Measurements from ENCODE around the gene STK24.

Gene STK24

GRCh38 chr13:98556968-98557631 is 19.8 kb downstream of the STK24 start:
- Histone ChIP-seq H3K4me1 (ENCODE audit: control insufficient read depth in 1 of 2, insufficient read depth in 2 of 2, low read length in 2 of 2) (peaks cover 35 to 41% of the 10 kb centered on the region in 2 donors), H3K4me3 (ENCODE audit: low read depth in 1 of 2, low read length in 2 of 2) (no peak overlapping the region), H3K36me3 (ENCODE audit: control insufficient read depth in 1 of 2, insufficient read depth in 2 of 2, low read length in 2 of 2) (peaks cover 0 to 3% of the 10 kb centered on the region in 2 donors), H3K27ac (ENCODE audit: low read depth, low read length) (no peak overlapping the region), H3K9me3 (ENCODE audit: control insufficient read depth in 1 of 2, low read length in 2 of 2) (no peaks in the 10 kb centered on the region), H3K9ac (ENCODE audit: low read depth in 1 of 2, low read length in 2 of 2) (peak overlapping the region in 1 of 2 donors; percentile 60), H3K27me3 (ENCODE audit: control insufficient read depth in 1 of 2, insufficient read depth in 2 of 2, low read length in 2 of 2) (no peaks in the 10 kb centered on the region)

GRCh38 chr13:98556142-98556816 is 20.6 kb downstream of the STK24 start:
- no peak overlapping the region for H3K4me3 ChIP-seq (ENCODE audit: low read depth in 1 of 2, low read length in 2 of 2)
- H3K27me3 ChIP-seq (ENCODE audit: control insufficient read depth in 1 of 2, insufficient read depth in 2 of 2, low read length in 2 of 2): no peaks in the 10 kb centered on the region
- H3K27ac ChIP-seq (ENCODE audit: low read depth, low read length): no peak overlapping the region
- no peaks in the 10 kb centered on the region for H3K9me3 ChIP-seq (ENCODE audit: control insufficient read depth in 1 of 2, low read length in 2 of 2)
- peaks cover 32 to 34% of the 10 kb centered on the region in 2 donors for H3K4me1 ChIP-seq (ENCODE audit: control insufficient read depth in 1 of 2, insufficient read depth in 2 of 2, low read length in 2 of 2)
- H3K9ac ChIP-seq (ENCODE audit: low read depth in 1 of 2, low read length in 2 of 2): peak overlapping the region; percentile 25 to 41
- H3K36me3 ChIP-seq (ENCODE audit: control insufficient read depth in 1 of 2, insufficient read depth in 2 of 2, low read length in 2 of 2): peaks cover 0 to 6% of the 10 kb centered on the region in 2 donors

- H3K4me1 ChIP-seq (ENCODE audit: control insufficient read depth in 1 of 2, insufficient read depth in 2 of 2, low read length in 2 of 2): peaks cover 25 to 27% of the 10 kb centered on the region in 2 donors
- peaks cover 0 to 23% of the 10 kb centered on the region in 2 donors for H3K36me3 ChIP-seq (ENCODE audit: control insufficient read depth in 1 of 2, insufficient read depth in 2 of 2, low read length in 2 of 2)
- no peak overlapping the region for H3K4me3 ChIP-seq (ENCODE audit: low read depth in 1 of 2, low read length in 2 of 2)
- no peaks in the 10 kb centered on the region for H3K9me3 ChIP-seq (ENCODE audit: control insufficient read depth in 1 of 2, low read length in 2 of 2)
- no peak overlapping the region for H3K27ac ChIP-seq (ENCODE audit: low read depth, low read length)
- H3K27me3 ChIP-seq (ENCODE audit: control insufficient read depth in 1 of 2, insufficient read depth in 2 of 2, low read length in 2 of 2): no peaks in the 10 kb centered on the region
- H3K9ac ChIP-seq (ENCODE audit: low read depth in 1 of 2, low read length in 2 of 2): no peak overlapping the region
Observed at GRCh38 chr13:98549728-98550317, 27.1 kb downstream of the STK24 start.

- peaks cover 28 to 31% of the 10 kb centered on the region in 2 donors for H3K4me1 ChIP-seq (ENCODE audit: control insufficient read depth in 1 of 2, insufficient read depth in 2 of 2, low read length in 2 of 2)
- H3K9me3 ChIP-seq (ENCODE audit: control insufficient read depth in 1 of 2, low read length in 2 of 2): no peaks in the 10 kb centered on the region
- no peak overlapping the region for H3K27ac ChIP-seq (ENCODE audit: low read depth, low read length)
- no peaks in the 10 kb centered on the region for H3K27me3 ChIP-seq (ENCODE audit: control insufficient read depth in 1 of 2, insufficient read depth in 2 of 2, low read length in 2 of 2)
- H3K9ac ChIP-seq (ENCODE audit: low read depth in 1 of 2, low read length in 2 of 2): no peak overlapping the region
- peaks cover 0 to 23% of the 10 kb centered on the region in 2 donors for H3K36me3 ChIP-seq (ENCODE audit: control insufficient read depth in 1 of 2, insufficient read depth in 2 of 2, low read length in 2 of 2)
- no peak overlapping the region for H3K4me3 ChIP-seq (ENCODE audit: low read depth in 1 of 2, low read length in 2 of 2)
Observed at GRCh38 chr13:98549006-98549727, 27.7 kb downstream of the STK24 start.

DNA sequence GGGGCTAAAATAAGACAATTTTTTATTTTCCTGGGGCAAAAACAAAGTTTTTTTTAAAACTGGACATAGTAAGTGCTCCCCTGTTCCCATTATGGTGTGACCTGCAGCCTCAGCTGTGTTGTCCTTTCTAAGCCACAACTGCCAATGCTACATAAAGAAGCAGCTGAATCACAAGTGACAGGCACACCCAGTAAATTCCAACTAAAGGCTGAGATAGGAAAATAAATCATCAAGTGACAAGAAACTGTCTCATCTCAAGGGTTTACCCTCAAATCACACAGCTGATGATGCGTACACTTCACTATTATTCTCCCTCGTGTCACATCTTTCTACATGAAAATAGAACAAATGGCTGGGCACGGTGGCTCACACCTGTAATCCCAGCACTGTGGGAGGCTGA is 28.7 kb downstream of the STK24 start:
- Histone ChIP-seq H3K9me3 (ENCODE audit: control insufficient read depth in 1 of 2, low read length in 2 of 2) (no peaks in the 10 kb centered on the region), H3K4me3 (ENCODE audit: low read depth in 1 of 2, low read length in 2 of 2) (no peak overlapping the region), H3K4me1 (ENCODE audit: control insufficient read depth in 1 of 2, insufficient read depth in 2 of 2, low read length in 2 of 2) (peaks cover 37 to 40% of the 10 kb centered on the region in 2 donors), H3K27me3 (ENCODE audit: control insufficient read depth in 1 of 2, insufficient read depth in 2 of 2, low read length in 2 of 2) (no peaks in the 10 kb centered on the region), H3K9ac (ENCODE audit: low read depth in 1 of 2, low read length in 2 of 2) (no peak overlapping the region), H3K36me3 (ENCODE audit: control insufficient read depth in 1 of 2, insufficient read depth in 2 of 2, low read length in 2 of 2) (peaks cover 0 to 23% of the 10 kb centered on the region in 2 donors), H3K27ac (ENCODE audit: low read depth, low read length) (no peak overlapping the region)

DNA sequence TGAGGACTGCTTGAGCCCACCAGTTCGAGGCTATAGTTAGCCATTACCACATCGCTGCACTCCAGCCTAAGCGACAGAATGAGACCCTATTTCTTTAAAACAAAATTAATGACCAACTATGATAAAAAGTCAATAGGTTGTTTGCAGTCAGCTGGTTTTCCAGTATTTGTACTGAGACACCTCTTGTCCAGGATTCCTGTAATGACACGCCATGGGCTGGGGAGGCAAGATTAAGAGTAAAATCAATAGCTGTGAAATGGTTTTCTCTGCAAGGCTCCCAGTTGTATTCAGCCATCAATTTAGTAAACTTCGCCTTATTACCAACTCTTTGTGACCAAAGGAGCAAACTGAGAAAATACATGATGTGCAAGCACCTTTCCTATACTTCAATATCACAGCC is 29.5 kb downstream of the STK24 start:
- no peak overlapping the region for H3K9ac ChIP-seq (ENCODE audit: low read depth in 1 of 2, low read length in 2 of 2)
- H3K4me1 ChIP-seq (ENCODE audit: control insufficient read depth in 1 of 2, insufficient read depth in 2 of 2, low read length in 2 of 2): peaks cover 41 to 45% of the 10 kb centered on the region in 2 donors
- no peaks in the 10 kb centered on the region for H3K27me3 ChIP-seq (ENCODE audit: control insufficient read depth in 1 of 2, insufficient read depth in 2 of 2, low read length in 2 of 2)
- H3K9me3 ChIP-seq (ENCODE audit: control insufficient read depth in 1 of 2, low read length in 2 of 2): no peaks in the 10 kb centered on the region
- no peak overlapping the region for H3K4me3 ChIP-seq (ENCODE audit: low read depth in 1 of 2, low read length in 2 of 2)
- H3K27ac ChIP-seq (ENCODE audit: low read depth, low read length): no peak overlapping the region
- H3K36me3 ChIP-seq (ENCODE audit: control insufficient read depth in 1 of 2, insufficient read depth in 2 of 2, low read length in 2 of 2): peaks cover 0 to 20% of the 10 kb centered on the region in 2 donors

- Histone ChIP-seq H3K9me3 (ENCODE audit: control insufficient read depth in 1 of 2, low read length in 2 of 2) (no peaks in the 10 kb centered on the region), H3K36me3 (ENCODE audit: control insufficient read depth in 1 of 2, insufficient read depth in 2 of 2, low read length in 2 of 2) (peaks cover 0 to 17% of the 10 kb centered on the region in 2 donors), H3K27me3 (ENCODE audit: control insufficient read depth in 1 of 2, insufficient read depth in 2 of 2, low read length in 2 of 2) (no peaks in the 10 kb centered on the region), H3K4me3 (ENCODE audit: low read depth in 1 of 2, low read length in 2 of 2) (no peak overlapping the region), H3K27ac (ENCODE audit: low read depth, low read length) (no peak overlapping the region), H3K4me1 (ENCODE audit: control insufficient read depth in 1 of 2, insufficient read depth in 2 of 2, low read length in 2 of 2) (peaks cover 50 to 51% of the 10 kb centered on the region in 2 donors), H3K9ac (ENCODE audit: low read depth in 1 of 2, low read length in 2 of 2) (no peak overlapping the region)
Observed at GRCh38 chr13:98546402-98546801, 30.5 kb downstream of the STK24 start.

DNA sequence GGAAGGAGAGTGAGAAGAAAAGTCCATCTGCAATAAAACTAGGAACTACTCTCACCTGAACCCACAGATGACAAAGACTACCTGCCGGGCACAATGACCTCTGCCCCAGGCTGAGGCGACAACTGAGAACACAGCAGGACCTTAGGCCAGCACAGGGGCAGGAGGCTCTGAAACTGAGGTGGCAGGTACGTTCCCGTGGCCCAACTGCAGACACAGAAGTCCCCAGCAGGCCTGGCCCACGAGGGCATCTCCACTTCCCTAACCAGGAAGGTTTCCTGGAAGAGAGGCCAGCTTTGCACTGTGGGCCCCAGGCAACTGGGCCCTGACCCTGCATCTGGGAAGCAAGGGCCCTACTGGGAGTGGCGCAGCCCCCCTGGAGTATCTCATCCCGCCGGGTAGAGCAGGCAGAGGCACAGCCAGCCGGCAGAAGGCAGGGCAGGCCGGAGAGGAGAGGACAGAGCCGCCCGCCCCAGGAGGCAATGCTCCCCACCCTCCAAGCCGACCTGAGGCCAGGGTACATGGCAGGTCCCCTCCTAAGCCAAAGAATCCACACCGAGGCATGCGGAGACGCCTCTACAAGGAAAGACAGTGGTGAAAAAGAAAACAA is 32.7 kb downstream of the STK24 start:
- H3K4me3 ChIP-seq (ENCODE audit: low read depth in 1 of 2, low read length in 2 of 2): no peak overlapping the region
- H3K4me1 ChIP-seq (ENCODE audit: control insufficient read depth in 1 of 2, insufficient read depth in 2 of 2, low read length in 2 of 2): peaks cover 54 to 55% of the 10 kb centered on the region in 2 donors
- no peaks in the 10 kb centered on the region for H3K27me3 ChIP-seq (ENCODE audit: control insufficient read depth in 1 of 2, insufficient read depth in 2 of 2, low read length in 2 of 2)
- no peaks in the 10 kb centered on the region for H3K9me3 ChIP-seq (ENCODE audit: control insufficient read depth in 1 of 2, low read length in 2 of 2)
- H3K27ac ChIP-seq (ENCODE audit: low read depth, low read length): no peak overlapping the region
- H3K9ac ChIP-seq (ENCODE audit: low read depth in 1 of 2, low read length in 2 of 2): no peak overlapping the region
- peaks cover 0 to 5% of the 10 kb centered on the region in 2 donors for H3K36me3 ChIP-seq (ENCODE audit: control insufficient read depth in 1 of 2, insufficient read depth in 2 of 2, low read length in 2 of 2)

DNA sequence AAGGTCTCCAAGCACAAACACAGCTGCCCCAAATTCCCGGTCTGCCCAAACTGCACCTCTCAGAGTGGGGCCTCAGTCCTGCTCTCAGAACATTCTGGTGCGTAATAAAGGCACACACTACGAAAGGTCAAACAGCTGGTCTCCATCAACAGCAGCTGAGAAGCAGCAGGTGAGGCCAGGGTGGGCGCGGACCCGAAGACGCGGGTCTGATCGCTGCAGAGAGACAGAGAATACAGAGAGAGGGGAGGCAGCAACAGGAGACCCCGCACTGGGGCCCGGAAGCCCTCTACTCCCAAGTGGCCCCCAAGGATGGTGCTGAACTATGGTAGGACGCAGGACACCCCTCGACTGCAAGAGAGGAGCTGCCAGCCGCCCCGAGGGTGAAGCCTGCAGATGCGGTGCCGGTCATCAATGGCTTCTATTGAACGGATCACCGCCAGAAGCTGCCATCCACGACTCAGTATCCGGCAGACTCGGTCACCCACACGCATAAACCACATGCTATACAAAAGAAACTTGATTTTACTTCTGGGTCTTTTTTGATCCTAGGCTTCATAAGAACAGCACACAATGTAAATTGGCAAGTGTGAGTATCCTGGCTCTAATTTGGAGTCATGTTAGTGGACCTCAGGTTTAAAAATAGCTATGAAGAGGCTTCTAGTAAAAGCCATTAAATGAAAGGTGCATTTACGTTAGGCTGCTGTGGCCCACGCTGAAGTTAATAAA is 33.4 kb downstream of the STK24 start:
- Histone ChIP-seq H3K27ac (ENCODE audit: low read depth, low read length) (no peak overlapping the region), H3K4me1 (ENCODE audit: control insufficient read depth in 1 of 2, insufficient read depth in 2 of 2, low read length in 2 of 2) (peaks cover 51 to 54% of the 10 kb centered on the region in 2 donors), H3K9ac (ENCODE audit: low read depth in 1 of 2, low read length in 2 of 2) (peak overlapping the region in 1 of 2 donors; percentile 6), H3K9me3 (ENCODE audit: control insufficient read depth in 1 of 2, low read length in 2 of 2) (no peaks in the 10 kb centered on the region), H3K36me3 (ENCODE audit: control insufficient read depth in 1 of 2, insufficient read depth in 2 of 2, low read length in 2 of 2) (no peaks in the 10 kb centered on the region), H3K4me3 (ENCODE audit: low read depth in 1 of 2, low read length in 2 of 2) (peak overlapping the region in 1 of 2 donors; percentile 46), H3K27me3 (ENCODE audit: control insufficient read depth in 1 of 2, insufficient read depth in 2 of 2, low read length in 2 of 2) (no peaks in the 10 kb centered on the region)

All from duodenal mucosa (tissue), 2 donors.